T-helper 2 cell treated with Interferon-gamma antibody and Interleukin-4, amounts not matched to agents 100 ng/mL and 5 ng/mL, for 36 hours (primary cell): ENCODE measurements around the gene SCYL3. TPM values are rescaled to one million over a fixed set of nuclear protein-coding genes. Genes with fewer than 3 reads are reported as not detected.
"Not testable (repeated sequence)": the region's sequence is repeated elsewhere in the genome, so short reads cannot be mapped to it uniquely, and the experiment has no call there.

Source experiments
- intact Hi-C: fragments of 100-400 bp; cut with micrococcal nuclease; formaldehyde crosslinking; loops from one replicate; pipeline ENCODE4 v1.15.1; 2023
- total RNA-seq: library from RNA; stranded (reverse); gene quantifications from 2 replicates; pipeline ENCODE4 v1.2.3, GENCODE V29; 2022

The SCYL3 gene
- total RNA-seq, 1 donor from 2014 or later, result 14.2 TPM

DNA sequence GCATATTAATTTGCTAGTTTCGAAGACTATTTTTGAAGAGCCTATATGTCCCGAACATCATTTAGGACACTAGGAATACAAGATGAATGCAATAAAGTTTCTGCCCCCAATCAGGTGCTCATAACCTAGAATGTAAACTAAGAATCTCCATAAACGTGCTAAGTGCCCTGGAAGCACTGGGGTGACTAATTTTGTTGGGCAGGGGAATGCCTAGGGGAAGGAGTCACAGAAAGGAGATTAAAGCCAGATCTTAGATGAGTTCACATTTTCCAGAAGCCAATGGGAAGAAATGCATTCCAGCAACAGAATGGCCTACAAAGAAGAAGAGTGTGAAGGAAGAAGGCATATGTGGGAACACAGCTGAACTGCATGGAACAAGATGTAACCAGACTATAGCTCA lies 19.5 kb downstream of the SCYL3 start:
- intact Hi-C loops, result no loop called here

DNA sequence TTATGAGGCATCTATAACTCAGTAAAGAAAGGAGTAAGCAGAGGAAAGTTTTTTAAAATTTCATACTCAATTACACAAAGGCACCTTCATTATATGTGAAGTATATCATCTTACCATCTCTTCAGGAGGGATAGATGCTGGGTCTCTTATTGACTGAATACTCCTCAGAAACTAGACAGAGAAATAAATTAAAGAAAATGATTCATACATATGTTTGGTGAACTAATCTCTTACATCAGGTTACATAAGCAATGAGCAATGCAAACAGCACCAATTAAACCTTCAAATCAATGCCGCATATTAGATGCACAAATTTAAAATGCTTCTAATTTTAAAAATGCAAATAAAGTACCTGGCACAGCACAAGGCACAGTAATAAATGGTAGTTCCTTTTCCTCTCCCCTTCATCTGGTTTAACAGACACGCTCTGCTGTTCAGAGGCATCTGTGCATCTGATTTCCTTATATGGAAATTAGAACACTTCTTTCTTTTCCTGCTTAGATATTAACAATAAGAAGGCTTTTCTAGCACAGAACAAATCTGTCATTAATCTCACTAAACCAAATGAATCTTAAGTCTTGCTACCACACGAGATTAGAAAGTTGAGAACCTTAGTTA lies 20.0 kb downstream of the SCYL3 start:
- intact Hi-C loops, result no loop called here

DNA sequence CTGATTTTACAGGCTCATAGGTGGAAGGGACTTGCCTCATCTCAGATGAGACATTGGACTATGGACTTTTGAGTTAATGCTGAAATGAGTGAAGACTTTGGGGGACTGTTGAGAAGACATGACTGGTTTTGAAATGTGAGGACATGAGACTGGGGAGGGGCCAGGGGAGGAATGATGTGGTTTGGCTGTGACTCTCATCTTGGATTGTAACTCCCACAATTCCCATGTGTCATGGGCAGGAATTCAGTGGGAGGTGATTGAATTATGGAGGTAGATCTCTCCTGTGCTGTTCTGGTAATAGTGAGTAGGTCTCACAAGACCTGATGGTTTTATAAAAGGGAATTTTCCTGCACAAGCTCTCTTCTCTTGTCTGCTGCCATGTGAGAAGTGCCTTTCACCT lies 20.8 kb downstream of the SCYL3 start:
- intact Hi-C loops, result no loop called here

DNA sequence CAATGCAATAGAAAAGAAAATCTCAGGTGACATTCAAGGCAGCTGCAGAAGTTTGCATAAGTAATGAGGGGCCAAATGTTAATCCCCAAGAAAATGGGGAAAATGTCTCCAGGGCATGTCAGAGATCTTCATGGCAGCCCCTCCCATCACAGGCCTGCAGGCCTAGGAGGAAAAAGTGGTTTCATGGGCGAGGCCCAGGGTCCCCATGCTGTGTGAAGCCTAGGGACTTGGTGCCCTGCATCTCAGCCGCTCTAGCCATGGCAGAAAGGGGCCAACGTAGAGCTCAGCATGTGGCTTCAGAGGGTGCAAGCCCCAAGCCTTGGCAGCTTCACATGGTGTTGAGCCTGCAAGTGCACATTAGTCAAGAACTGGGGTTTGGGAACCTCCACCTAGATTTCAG lies 21.7 kb downstream of the SCYL3 start:
- intact Hi-C loops, result not testable (repeated sequence)

DNA sequence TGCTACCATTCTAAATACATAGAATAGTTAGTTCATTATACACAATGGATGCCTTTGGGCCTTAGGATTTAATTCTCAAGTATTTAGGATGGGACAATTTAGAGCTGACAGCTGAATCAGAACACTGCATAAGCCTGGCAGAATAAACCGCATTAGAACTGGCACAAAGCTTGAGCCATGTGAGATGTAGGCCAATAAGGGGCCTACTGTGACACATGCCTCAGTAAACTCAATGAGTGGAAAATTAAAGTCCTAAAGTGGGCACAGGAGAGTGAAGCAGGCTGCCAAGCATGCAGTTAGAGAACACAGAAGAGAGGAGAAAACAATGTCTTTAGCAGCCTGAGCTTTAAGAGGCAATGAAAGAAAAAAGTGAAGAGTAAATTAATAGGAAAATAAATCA lies 24.3 kb downstream of the SCYL3 start:
- intact Hi-C loops, result no loop called here

DNA sequence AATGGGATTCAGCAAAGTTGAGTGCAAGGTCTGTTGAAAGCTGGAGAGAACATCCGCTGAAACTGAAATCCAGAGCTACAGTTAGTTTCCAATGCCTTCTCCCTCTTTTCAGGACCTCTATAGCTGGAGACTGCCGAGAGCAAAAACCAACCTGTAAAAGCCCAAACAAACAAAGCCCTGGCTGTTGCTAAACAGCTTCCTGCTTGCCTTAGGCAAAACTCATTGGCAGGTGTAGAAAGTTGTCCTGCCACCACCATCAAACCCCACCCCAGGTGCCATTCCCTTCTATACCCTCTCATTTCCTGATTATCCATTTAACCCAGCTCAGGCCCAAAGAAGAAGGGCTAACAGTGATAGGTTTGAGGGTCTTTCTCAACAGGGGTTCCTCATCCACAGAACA lies 24.7 kb downstream of the SCYL3 start:
- intact Hi-C loops, result no loop called here

DNA sequence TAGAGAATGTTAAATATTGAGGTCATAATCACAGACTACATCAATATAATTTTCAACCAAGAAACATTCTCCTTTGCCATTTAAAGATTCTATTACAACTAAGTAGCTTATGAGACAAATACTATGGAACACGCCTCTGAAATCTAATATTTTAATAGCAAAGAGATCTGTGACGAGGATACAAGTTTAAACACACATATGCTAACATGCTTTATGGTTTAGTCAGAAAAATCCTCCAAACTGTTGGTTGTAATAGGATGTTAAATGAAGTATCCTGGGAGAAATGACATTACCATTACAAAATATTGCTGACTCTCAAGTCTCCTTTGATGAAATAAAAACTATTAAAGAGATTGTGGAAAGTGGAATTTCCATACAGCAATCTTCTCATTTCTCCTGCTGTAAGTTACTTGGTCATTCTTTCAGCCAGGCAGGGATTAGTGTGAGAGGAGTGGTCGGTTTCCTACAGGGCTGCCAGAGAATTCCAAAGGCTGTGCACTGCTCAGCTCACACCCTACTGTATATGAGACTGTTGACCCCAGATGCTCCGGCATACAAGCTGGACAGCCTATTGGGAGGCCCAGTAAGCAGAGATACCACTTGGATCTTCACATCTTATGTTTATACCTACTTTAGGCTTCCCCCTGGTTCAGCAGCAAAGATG lies 26.6 kb downstream of the SCYL3 start:
- intact Hi-C loops, result no loop called here

DNA sequence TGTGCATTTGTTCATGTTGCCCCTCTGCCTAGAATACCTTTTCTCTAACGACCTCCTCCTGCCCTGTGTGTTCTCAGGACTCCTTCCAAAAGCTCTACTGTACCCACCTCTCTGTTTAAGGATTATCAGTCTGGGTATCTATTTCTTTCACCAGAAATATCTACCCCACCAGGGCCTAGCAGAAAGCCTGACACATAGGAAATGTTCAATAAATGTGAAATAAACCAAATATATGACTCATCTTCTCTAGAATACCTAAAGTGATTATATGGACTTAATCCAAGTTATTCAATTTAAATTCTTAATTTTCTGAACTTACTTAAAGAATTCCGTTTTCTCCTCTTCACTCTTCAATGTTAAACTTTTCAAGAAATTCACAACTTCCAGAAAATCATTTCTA lies 27.1 kb downstream of the SCYL3 start:
- intact Hi-C loops, result no loop called here

DNA sequence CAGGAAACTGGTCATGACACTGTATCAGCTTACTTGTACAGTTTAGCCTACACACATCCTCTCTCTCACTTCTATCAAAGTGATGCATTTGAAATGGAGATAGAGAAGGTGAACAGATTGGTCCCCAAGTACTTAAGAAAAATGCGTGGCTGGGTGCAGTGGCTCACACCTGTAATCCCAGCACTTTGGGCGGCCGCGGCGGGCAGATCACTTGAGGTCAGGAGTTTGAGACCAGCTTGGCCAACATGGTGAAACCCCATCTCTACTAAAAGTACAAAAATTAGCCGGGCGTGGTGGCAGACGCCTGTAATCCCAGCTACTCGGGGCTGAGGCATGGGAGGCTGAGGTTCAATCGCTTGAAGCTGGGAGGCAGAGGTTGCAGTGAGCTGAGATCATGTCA lies 29.2 kb downstream of the SCYL3 start:
- intact Hi-C loops, result not testable (repeated sequence)

DNA sequence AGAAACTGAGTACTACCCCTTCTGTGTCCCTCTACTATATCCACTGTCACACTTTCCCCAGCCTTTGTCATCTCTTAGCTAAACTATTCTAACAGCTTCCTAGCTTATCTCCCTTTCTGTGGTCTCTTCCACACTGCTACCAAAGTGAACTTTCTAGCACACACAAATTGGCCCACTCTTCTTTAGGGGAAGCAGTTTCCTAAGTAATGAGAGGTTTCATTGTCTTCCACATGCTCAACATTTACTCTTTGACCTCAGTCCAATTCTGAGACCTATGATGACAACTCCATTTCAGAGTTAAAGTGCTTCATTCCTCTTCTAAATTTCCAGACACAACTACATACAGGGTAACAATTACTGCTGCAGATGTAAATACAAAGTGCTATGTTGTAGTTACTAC lies 32.9 kb downstream of the SCYL3 start:
- intact Hi-C loops, result no loop called here

DNA sequence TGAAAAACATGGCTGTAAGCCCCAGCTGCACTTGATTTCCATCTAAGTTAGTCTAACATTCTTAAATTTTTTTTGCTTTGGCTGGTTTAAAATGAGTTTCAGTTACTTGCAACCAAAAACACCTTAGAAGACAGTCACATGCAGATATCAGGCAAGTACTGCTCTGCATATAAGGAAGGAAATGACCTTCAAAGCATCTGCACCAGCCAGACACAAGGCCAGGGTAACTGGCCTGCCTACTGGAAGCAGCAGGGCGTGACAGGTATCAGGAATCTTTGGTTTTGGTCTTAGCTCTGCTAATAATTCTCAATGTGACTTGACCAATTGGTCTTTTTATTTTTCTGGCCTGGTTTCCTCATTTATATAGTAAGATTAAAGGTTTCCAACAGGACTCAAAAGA lies 33.5 kb downstream of the SCYL3 start:
- intact Hi-C loops, result no loop called here

DNA sequence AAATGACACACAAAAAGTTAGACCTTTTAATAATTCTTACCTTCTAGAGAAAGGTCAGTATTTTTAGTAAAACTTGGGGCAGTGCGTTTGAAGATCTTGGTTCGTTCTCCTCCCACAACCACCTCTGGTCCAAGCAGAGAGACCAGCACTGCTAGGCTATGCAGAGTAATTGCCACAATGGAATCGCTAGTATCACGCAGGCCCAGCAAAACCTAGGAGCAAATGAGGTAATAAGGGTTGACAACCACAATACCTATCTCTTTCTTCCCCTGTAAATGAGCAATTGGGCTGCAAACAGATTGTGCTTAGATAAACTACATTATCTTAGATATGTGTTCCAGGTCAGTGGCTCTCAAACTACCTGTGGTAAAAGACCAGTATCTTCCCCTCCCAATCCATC lies 34.7 kb downstream of the SCYL3 start:
- intact Hi-C loops, result loop anchor here (5.0 kb wide), 1 partner anchor 62 kb away; a partner anchor contains a TSS

DNA sequence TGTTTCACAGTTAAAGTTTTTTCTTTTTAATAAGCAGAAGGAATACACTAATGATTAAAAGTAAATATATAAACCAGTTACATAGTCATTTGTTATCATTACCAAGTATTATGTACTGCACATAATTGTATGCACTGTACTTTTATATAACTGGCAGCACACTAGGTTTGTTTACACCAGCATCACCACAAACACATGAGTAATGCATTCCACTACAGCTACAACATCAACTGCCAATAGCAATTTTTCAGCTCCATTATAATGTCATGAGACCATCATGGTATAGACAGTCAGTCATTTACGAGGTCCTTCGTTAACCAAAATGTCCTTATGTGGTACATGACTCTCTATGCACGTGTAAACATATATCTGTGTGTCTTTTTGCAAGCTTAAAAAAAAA lies 35.2 kb downstream of the SCYL3 start:
- intact Hi-C loops, result loop anchor here (5.0 kb wide), 1 partner anchor 61 kb away; a partner anchor contains a TSS

DNA sequence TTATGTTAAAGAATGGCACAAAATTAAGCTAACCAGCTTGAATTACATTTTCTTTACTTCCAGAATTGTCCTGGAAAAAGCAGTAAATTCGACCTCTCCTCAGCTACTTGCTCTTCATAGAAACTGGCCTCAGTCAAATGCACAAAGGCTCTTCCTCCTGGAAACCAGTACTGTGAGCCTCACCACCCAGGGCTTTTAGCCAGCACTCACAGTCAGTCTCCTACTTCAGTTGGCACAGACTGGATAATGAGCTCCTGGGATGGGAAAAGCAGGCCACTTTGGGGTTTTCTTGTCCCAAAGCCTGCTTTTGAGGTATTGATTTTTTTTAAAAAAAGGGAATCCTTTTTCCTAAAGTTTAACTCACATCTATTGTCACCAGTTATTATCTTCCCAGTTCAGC lies 40.4 kb downstream of the SCYL3 start:
- intact Hi-C loops, result no loop called here

DNA sequence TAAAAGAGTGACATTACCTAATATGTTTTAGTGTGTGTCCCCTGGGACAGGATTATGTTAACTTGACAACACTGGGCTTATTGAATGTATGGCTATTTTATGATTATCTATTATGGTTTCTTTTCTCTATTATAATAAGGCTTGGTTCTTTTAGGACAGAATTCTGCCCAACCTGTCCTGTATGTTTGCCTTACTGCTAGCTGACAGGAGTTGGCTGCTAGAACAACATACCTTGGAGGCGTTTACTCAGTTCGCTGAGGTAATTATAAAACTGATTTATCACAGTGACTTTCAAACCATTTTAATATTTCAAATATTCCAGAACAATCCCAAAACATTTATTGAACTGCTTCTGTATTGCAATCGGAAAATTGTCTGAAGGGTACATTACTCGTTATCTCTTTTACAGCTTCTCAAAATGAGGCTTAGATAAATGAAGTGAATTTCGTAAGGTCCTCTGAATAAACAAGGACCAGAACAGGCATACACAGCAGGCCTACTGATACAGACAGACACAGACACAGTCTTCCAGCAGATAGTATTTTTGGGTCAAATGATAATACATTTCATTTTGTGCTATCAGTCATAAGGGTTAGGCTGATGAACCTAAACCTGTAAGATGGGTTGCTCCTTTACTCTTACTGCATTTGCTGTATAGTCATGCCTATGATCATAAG lies 44.2 kb downstream of the SCYL3 start:
- intact Hi-C loops, result no loop called here

DNA sequence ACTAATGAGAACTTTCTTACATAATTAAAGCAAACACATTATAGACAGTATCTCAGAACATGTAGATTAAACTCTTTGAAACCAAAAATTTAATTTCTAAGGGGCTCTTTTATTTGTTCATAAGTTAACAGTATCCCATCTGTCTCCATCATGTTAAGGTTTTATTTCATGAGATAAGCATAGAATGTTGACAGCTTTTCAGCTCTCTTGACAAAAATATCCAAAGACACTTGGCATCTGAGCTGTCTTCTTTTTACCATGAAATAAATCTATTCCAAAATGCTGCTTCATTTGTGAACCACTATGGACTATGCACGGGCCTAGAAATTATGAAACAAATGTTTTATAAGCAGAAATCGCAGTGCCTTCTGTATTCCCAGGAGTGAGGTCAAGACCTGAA lies 45.2 kb downstream of the SCYL3 start:
- intact Hi-C loops, result no loop called here

DNA sequence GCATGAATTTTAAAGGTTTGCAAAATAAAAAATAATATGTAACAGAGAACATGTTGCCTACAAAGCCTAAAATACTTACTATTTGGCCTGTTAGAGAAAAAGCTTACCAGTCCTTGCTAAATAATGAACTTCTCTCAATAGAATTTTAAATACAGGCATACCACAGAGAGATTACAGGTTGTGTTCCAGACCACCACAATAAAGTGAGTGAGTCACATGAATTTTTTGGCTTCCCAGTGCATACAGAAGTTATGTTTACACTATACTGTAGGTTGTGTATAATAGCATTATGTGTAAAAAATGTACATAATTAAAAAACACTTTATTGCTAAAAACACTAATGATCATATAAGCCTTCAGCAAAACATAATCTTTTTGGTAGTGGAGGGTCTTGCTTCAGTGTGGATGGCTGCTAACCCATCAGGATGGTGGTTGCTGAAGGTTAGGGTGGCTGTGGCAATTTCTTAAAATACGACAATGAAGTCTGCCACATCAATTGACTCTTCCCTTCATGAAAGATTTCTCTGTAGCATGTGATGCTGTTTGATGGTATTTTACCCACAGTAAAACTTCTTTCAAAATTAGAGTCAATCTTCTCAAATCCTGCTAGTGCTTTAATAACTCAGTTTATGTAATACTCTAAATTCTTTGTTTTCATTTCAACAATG lies 48.6 kb downstream of the SCYL3 start:
- intact Hi-C loops, result no loop called here

DNA sequence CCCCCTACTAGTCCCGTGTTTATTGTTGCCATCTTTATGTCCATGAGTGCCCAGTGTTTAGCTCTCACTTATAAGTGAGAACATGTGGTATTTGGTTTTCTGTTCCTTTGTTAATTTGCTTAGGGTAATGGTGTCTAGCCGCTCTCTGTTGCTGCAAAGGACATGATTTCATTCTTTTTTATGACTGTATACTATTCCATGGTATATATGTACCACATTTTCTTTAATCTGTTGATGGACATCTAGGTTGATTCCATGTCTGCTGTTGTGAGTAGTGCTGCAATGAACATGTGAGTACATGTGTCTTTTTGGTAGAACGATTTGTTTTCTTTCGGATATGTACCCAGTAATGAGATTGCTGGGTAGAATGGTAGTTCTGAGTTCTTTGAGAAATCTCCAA lies 54.8 kb downstream of the SCYL3 start:
- intact Hi-C loops, result no loop called here

DNA sequence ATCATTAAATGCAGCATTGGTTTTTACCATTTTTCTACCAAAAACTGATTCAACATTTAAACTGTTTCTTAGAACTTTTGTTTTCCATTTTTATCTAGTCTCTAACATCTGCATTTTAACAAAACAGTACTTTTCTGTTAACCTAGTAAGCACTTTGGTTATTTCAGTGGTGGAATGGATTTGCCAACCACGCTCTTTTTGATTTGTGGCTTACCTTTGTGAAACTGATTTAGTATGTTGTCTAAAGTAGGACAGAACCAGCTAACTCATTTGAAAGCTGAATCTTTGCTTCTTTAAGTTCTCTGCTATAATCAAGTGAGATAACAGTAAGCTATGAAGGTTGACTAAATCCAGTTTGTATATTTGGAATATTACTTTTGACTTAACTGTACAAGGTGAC lies 57.5 kb downstream of the SCYL3 start:
- intact Hi-C loops, result no loop called here

DNA sequence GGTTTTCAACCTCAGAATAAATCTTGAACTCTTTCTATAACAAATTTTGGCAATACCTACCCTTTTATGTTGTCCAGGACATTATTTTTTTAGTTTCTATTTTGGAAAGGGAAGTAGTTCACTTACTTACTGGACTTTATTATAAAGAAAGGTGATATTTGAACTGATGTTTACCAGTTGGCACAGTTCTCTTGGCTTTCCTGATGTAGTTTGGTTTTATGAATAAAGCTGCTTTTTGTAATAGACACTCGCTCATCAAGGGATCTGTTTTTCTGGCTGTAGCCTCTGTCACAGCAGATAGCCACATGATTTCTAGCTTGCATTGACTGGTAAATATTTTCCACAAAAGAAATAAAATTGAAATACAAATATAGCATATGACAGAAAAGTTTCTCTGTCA lies 58.0 kb downstream of the SCYL3 start:
- intact Hi-C loops, result no loop called here

DNA sequence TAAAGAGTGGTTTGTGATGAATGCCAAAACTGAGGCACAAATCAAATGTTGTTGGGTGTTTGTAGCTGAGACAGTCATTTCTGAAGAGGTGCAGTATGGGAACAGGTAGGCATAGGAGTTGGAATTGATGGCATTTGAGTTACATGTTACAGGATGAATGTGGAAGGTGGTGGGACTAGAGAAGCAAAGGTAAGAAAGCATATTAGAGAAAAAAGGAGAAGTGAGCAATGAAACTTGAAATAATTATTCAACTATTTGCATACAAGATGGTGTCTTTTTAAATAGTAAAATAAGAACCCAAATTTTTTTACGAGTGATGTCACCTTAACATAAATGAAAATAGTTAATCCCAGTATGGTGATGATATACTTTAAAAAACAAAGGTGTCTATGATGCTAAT lies 58.8 kb downstream of the SCYL3 start:
- intact Hi-C loops, result no loop called here

DNA sequence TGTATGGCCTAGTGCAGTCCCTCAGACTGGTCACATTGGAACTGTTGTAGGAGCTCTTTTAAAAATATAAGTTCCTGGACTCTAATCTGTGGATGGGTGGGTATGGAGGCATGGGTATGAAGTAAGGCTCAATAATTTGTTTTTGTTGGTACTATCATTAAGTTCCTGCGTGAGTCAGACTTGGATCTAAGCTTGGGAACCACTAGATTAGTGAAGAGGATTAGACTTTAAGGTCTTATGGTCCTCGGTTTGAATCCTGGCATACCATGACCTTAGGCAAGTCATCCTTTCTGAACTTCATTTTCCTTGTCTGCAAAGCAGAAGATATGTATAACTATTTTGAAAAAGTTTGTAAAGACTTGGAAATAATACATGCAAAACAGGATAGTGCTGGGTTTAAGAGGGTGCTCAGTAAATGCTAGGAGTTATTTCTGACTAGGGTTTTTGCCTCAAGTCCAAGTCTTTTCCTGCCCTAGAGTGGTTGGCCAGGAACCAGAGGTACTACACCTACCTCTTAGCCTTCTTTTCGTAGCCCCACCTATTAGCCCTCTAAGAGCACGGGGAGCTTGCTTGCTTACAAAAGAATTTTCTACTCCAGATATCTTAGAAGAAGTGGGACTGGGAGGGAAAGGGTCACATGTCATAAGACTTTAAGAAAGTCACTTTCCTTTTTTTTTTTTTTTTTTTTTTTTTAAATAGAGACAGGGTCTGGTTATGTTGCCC lies 60.4 kb downstream of the SCYL3 start:
- intact Hi-C loops, result no loop called here
